ENCODE data around the gene DDX3X. TPM values are rescaled to one million over a fixed set of nuclear protein-coding genes. Genes with fewer than 3 reads are reported as not detected.

DDX3X gene
- total and polyA plus RNA-seq, 2 experiments from 2014 or later, result 68.1 to 239 TPM

DNA sequence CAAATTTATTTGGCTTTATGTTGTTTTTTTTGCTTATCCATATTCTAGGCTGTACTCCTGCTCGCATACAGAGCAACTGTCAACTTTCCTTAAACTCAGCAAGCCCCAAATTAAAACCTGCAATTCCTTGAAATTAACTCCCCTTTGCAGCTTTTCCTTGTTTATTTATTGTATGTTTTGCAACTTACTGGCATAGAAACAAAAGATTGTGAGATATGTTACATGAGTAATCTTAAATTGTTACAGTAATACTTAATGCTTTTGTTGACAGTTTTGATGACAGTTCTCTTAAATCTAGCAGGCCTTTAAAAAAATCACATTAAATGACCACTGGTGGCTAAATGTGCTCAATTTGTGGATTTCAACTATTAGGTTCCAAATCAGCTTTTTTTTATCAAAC lies 4.5 kb downstream of the DDX3X start (continued):
- no peak for TF ChIP-seq ZNF331 (CRISPR knock-in tag; IDR thresholded peaks at IDR 0.05; ENCODE audit: low read depth)
- TF ChIP-seq ZNF114 (CRISPR knock-in tag; IDR thresholded peaks at IDR 0.05), result no peak
- TF ChIP-seq EZH2 (IDR thresholded peaks at IDR 0.05; ENCODE audit: low read depth, unreplicated experiment), result no peak
- TF ChIP-seq REST (IDR thresholded peaks at IDR 0.05; ENCODE audit: unreplicated experiment), result no peak
- TF ChIP-seq STAT1 (IDR thresholded peaks at IDR 0.05; ENCODE audit: unreplicated experiment), result no peak

GRCh38 chrX:41339148-41339547 lies 5.2 kb downstream of the DDX3X start:
- 0 out of 2 replicates have a peak overlapping the region, but pooled peaks have one; percentile 13 for H3K4me3 ChIP-seq
- H3K9me2 ChIP-seq (ENCODE audit: insufficient read depth), result no peaks in the 10 kb centered on the region
- H3K27ac Mint-ChIP-seq, result no peak overlapping the region
- H3K4me3 Mint-ChIP-seq, result peak overlapping the region; percentile 46
- H3K4me2 ChIP-seq, result no peak overlapping the region; the same call in 1 of the 2 replicates
- no peak overlapping the region for H2AFZ ChIP-seq
- H3K9me3 Mint-ChIP-seq, result no peaks in the 10 kb centered on the region
- H3K4me1 ChIP-seq (ENCODE audit: insufficient read depth), result peaks cover 12% of the 10 kb centered on the region; the same call in 1 of the 2 replicates
- peaks cover 19% of the 10 kb centered on the region for H3K4me1 Mint-ChIP-seq
- TF ChIP-seq ZNF114 (CRISPR knock-in tag; IDR thresholded peaks at IDR 0.05) (no peak), JUNB (IDR thresholded peaks at IDR 0.05; ENCODE audit: unreplicated experiment) (no peak), CREB1 (CRISPR knock-in tag; IDR thresholded peaks at IDR 0.05; ENCODE audit: low read depth) (no peak), ETS1 (IDR thresholded peaks at IDR 0.05) (no peak)
- TF ChIP-seq, protein P1, sequence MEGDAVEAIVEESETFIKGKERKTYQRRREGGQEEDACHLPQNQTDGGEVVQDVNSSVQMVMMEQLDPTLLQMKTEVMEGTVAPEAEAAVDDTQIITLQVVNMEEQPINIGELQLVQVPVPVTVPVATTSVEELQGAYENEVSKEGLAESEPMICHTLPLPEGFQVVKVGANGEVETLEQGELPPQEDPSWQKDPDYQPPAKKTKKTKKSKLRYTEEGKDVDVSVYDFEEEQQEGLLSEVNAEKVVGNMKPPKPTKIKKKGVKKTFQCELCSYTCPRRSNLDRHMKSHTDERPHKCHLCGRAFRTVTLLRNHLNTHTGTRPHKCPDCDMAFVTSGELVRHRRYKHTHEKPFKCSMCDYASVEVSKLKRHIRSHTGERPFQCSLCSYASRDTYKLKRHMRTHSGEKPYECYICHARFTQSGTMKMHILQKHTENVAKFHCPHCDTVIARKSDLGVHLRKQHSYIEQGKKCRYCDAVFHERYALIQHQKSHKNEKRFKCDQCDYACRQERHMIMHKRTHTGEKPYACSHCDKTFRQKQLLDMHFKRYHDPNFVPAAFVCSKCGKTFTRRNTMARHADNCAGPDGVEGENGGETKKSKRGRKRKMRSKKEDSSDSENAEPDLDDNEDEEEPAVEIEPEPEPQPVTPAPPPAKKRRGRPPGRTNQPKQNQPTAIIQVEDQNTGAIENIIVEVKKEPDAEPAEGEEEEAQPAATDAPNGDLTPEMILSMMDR (conservative IDR thresholded peaks at IDR 0.05; ENCODE audit: low read depth in 2 of 2), result no peak
- peaks cover 36% of the 10 kb centered on the region for H3K36me3 ChIP-seq (ENCODE audit: insufficient read depth)
- ATAC-seq, result no peak
- H3F3A ChIP-seq (replicated peaks; ENCODE audit: low read depth), result peaks cover 31% of the 10 kb centered on the region
- peaks cover 9% of the 10 kb centered on the region for H3K27me3 Mint-ChIP-seq (ENCODE audit: insufficient read depth, low read depth, poor library complexity)
- H3K27ac ChIP-seq (ENCODE audit: low read depth), result no peak overlapping the region
- H3K79me2 ChIP-seq (replicated peaks; ENCODE audit: insufficient read depth), result peaks cover 96% of the 10 kb centered on the region
- H3K36me3 Mint-ChIP-seq (ENCODE audit: low read depth), result peaks cover 92% of the 10 kb centered on the region
- DNase-seq (ENCODE audit: low spot score), result no peak
- no peaks in the 10 kb centered on the region for H3K27me3 ChIP-seq (ENCODE audit: insufficient read depth)
- peaks cover 39% of the 10 kb centered on the region for H4K20me1 ChIP-seq (replicated peaks; ENCODE audit: insufficient read depth)

All from GM23338 (cell line).